Measurements from ENCODE around the gene TMX4.
A peak's percentile ranks its signal among the peaks of the same experiment; 100 is the strongest.

TMX4 gene

GRCh38 chr20:8018958-8019245 is 659 bp downstream of the TMX4 start:
- TF ChIP-seq, protein P1, sequence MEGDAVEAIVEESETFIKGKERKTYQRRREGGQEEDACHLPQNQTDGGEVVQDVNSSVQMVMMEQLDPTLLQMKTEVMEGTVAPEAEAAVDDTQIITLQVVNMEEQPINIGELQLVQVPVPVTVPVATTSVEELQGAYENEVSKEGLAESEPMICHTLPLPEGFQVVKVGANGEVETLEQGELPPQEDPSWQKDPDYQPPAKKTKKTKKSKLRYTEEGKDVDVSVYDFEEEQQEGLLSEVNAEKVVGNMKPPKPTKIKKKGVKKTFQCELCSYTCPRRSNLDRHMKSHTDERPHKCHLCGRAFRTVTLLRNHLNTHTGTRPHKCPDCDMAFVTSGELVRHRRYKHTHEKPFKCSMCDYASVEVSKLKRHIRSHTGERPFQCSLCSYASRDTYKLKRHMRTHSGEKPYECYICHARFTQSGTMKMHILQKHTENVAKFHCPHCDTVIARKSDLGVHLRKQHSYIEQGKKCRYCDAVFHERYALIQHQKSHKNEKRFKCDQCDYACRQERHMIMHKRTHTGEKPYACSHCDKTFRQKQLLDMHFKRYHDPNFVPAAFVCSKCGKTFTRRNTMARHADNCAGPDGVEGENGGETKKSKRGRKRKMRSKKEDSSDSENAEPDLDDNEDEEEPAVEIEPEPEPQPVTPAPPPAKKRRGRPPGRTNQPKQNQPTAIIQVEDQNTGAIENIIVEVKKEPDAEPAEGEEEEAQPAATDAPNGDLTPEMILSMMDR (IDR thresholded peaks at IDR 0.05): peak; percentile 50

GRCh38 chr20:8012724-8013123 is 6.8 kb downstream of the TMX4 start:
- TF ChIP-seq, protein P1 (IDR thresholded peaks at IDR 0.05): no peak
- H3K27me3 ChIP-seq: no peaks in the 10 kb centered on the region
- H3K36me3 ChIP-seq: peaks cover 19% of the 10 kb centered on the region
- peaks cover 9 to 17% of the 10 kb centered on the region in 2 experiments for H3K4me1 ChIP-seq (ENCODE audit: control insufficient read depth in 1 of 2, insufficient read depth in 1 of 2, low read depth in 1 of 2, low read length in 1 of 2)
- no peak overlapping the region for H3K4me3 ChIP-seq (ENCODE audit: low read depth in 1 of 2, low read length in 1 of 2)
- H3K9me3 ChIP-seq: no peaks in the 10 kb centered on the region
- no peak overlapping the region for H3K27ac ChIP-seq

More at GRCh38 chr20:8018958-8019245, 659 bp downstream of the TMX4 start:
- peaks cover 35 to 58% of the 10 kb centered on the region in 2 experiments for H3K4me1 ChIP-seq (ENCODE audit: control insufficient read depth in 1 of 2, insufficient read depth in 1 of 2, low read depth in 1 of 2, low read length in 1 of 2)
- no peaks in the 10 kb centered on the region for H3K27me3 ChIP-seq
- peak overlapping the region; percentile 97 for H3K27ac ChIP-seq
- peak overlapping the region; percentile 72 to 90 for H3K4me3 ChIP-seq (ENCODE audit: low read depth in 1 of 2, low read length in 1 of 2)
- H3K36me3 ChIP-seq: peaks cover 5% of the 10 kb centered on the region
- no peaks in the 10 kb centered on the region for H3K9me3 ChIP-seq

- Histone ChIP-seq H3K36me3 (peaks cover 30% of the 10 kb centered on the region), H3K27me3 (no peaks in the 10 kb centered on the region), H3K4me1 (ENCODE audit: control insufficient read depth in 1 of 2, insufficient read depth in 1 of 2, low read depth in 1 of 2, low read length in 1 of 2) (peaks cover 12 to 14% of the 10 kb centered on the region in 2 experiments), H3K9me3 (no peaks in the 10 kb centered on the region), H3K27ac (no peak overlapping the region), H3K4me3 (ENCODE audit: low read depth in 1 of 2, low read length in 1 of 2) (no peak overlapping the region)
- TF ChIP-seq, protein P1 (IDR thresholded peaks at IDR 0.05): no peak
These were observed 10.8 kb downstream of the TMX4 start for GRCh38 chr20:8008733-8009132.

DNA sequence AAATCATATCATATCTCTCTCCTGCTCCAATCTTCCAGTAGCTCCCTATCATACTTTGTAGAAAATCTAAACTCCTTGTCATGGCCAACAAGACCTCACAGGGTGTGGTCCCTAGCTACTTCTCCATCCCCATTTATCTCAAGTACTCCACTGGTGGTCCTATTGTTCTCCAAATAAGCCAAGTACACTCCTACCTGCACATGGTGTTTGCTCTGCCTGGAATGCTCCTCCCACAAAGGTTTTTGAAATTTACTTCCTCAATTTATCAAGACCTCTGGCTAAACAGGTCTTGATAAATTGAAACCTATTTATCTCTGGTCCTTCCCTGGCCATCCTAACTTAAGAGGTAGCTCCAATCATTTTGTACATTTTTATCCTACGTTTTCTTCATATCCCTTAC is 12.1 kb downstream of the TMX4 start:
- TF ChIP-seq, protein P1 (IDR thresholded peaks at IDR 0.05): no peak
- no peaks in the 10 kb centered on the region for H3K9me3 ChIP-seq
- peak overlapping the region; percentile 22 for H3K27ac ChIP-seq
- peaks cover 12 to 14% of the 10 kb centered on the region in 2 experiments for H3K4me1 ChIP-seq (ENCODE audit: control insufficient read depth in 1 of 2, insufficient read depth in 1 of 2, low read depth in 1 of 2, low read length in 1 of 2)
- no peaks in the 10 kb centered on the region for H3K27me3 ChIP-seq
- H3K4me3 ChIP-seq (ENCODE audit: low read depth in 1 of 2, low read length in 1 of 2): no peak overlapping the region
- peaks cover 41% of the 10 kb centered on the region for H3K36me3 ChIP-seq

- Histone ChIP-seq H3K27ac (no peak overlapping the region), H3K4me1 (ENCODE audit: control insufficient read depth in 1 of 2, insufficient read depth in 1 of 2, low read depth in 1 of 2, low read length in 1 of 2) (peaks cover 12 to 14% of the 10 kb centered on the region in 2 experiments), H3K4me3 (ENCODE audit: low read depth in 1 of 2, low read length in 1 of 2) (no peak overlapping the region), H3K36me3 (peaks cover 55% of the 10 kb centered on the region), H3K9me3 (no peaks in the 10 kb centered on the region), H3K27me3 (no peaks in the 10 kb centered on the region)
- TF ChIP-seq, protein P1 (IDR thresholded peaks at IDR 0.05): no peak
These were observed 13.8 kb downstream of the TMX4 start for GRCh38 chr20:8005575-8006366.
